ENCODE results near the gene PCDHGA11.
"Not testable (repeated sequence)": the region's sequence is repeated elsewhere in the genome, so short reads cannot be mapped to it uniquely, and the experiment has no call there.

The PCDHGA11 gene

DNA sequence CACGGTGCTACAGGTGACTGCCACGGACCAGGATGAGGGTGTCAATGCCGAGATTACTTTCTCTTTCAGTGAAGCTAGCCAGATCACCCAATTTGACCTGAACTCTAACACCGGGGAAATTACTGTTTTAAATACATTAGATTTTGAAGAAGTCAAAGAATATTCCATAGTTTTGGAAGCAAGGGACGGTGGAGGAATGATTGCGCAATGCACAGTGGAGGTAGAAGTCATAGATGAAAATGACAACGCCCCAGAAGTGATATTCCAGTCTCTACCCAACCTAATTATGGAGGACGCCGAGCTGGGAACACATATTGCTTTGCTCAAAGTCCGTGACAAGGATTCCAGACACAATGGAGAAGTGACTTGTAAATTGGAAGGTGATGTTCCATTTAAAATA lies 32.2 kb upstream of the PCDHGA11 start:
- Histone ChIP-seq H3K27me3 (ENCODE audit: low read depth, low read length) (no peaks in the 10 kb centered on the region), H2AFZ (ENCODE audit: low read depth, low read length) (no peak overlapping the region), H3K79me2 (ENCODE audit: low read length) (no peaks in the 10 kb centered on the region), H3K9ac (ENCODE audit: low read length) (no peak overlapping the region), H3K36me3 (replicated peaks; ENCODE audit: low read depth, low read length) (no peaks in the 10 kb centered on the region), H3K9me3 (ENCODE audit: insufficient read depth, low read length) (no peaks in the 10 kb centered on the region), H4K20me1 (ENCODE audit: insufficient read depth, low read length) (no peaks in the 10 kb centered on the region), H3K4me3 (ENCODE audit: low read length) (no peak overlapping the region), H3K4me1 (ENCODE audit: low read length) (no peaks in the 10 kb centered on the region), H3K27ac (ENCODE audit: low read length) (no peak overlapping the region), H3K4me2 (ENCODE audit: low read length) (no peak overlapping the region)
- TF ChIP-seq CTCF (IDR thresholded peaks at IDR 0.05; ENCODE audit: low read depth, low read length) (no peak), EZH2phosphoT487 (IDR thresholded peaks at IDR 0.05; ENCODE audit: low read depth) (no peak)

GRCh38 chr5:141389153-141390042 lies 31.5 kb upstream of the PCDHGA11 start:
- no peak overlapping the region for H3K27ac ChIP-seq (ENCODE audit: low read length)
- H4K20me1 ChIP-seq (ENCODE audit: insufficient read depth, low read length) = no peaks in the 10 kb centered on the region
- H3K79me2 ChIP-seq (ENCODE audit: low read length) = no peaks in the 10 kb centered on the region
- no peaks in the 10 kb centered on the region for H3K36me3 ChIP-seq (replicated peaks; ENCODE audit: low read depth, low read length)
- no peaks in the 10 kb centered on the region for H3K4me1 ChIP-seq (ENCODE audit: low read length)
- H2AFZ ChIP-seq (ENCODE audit: low read depth, low read length) = no peak overlapping the region
- H3K4me3 ChIP-seq (ENCODE audit: low read length) = no peak overlapping the region
- no peak for TF ChIP-seq CTCF (IDR thresholded peaks at IDR 0.05; ENCODE audit: low read depth, low read length)
- no peak for TF ChIP-seq EZH2phosphoT487 (IDR thresholded peaks at IDR 0.05; ENCODE audit: low read depth)
- no peak overlapping the region for H3K4me2 ChIP-seq (ENCODE audit: low read length)
- no peaks in the 10 kb centered on the region for H3K9me3 ChIP-seq (ENCODE audit: insufficient read depth, low read length)
- no peaks in the 10 kb centered on the region for H3K27me3 ChIP-seq (ENCODE audit: low read depth, low read length)
- H3K9ac ChIP-seq (ENCODE audit: low read length) = no peak overlapping the region

- no peak within 1 kb of the TSS for H3K27ac ChIP-seq (ENCODE audit: low read length)
- TF ChIP-seq EZH2phosphoT487 (IDR thresholded peaks at IDR 0.05; ENCODE audit: low read depth) (no peak), CTCF (IDR thresholded peaks at IDR 0.05; ENCODE audit: low read depth, low read length) (no peak)
- no peak within 1 kb of the TSS for H3K9ac ChIP-seq (ENCODE audit: low read length)
- no peak within 1 kb of the TSS for H3K4me2 ChIP-seq (ENCODE audit: low read length)
- H3K79me2 ChIP-seq (ENCODE audit: low read length) = no peaks in the 10 kb centered on the region
- H3K27me3 ChIP-seq (ENCODE audit: low read depth, low read length) = no peaks in the 10 kb centered on the region
- H4K20me1 ChIP-seq (ENCODE audit: insufficient read depth, low read length) = no peaks in the 10 kb centered on the region
- H3K36me3 ChIP-seq (replicated peaks; ENCODE audit: low read depth, low read length) = no peaks in the 10 kb centered on the region
- no peaks in the 10 kb centered on the region for H3K9me3 ChIP-seq (ENCODE audit: insufficient read depth, low read length)
- H3K4me3 ChIP-seq (ENCODE audit: low read length) = no peak within 1 kb of the TSS
- no peaks in the 10 kb centered on the region for H3K4me1 ChIP-seq (ENCODE audit: low read length)
- H2AFZ ChIP-seq (ENCODE audit: low read depth, low read length) = no peak within 1 kb of the TSS
These were observed 28.2 kb upstream of the PCDHGA11 start, which contains the start of gene PCDHGA8 for GRCh38 chr5:141392429-141393198. TSS of gene PCDHGA8 (plus strand) at chr5:141392633. CDS start at chr5:141392814, 181 bp downstream.

DNA sequence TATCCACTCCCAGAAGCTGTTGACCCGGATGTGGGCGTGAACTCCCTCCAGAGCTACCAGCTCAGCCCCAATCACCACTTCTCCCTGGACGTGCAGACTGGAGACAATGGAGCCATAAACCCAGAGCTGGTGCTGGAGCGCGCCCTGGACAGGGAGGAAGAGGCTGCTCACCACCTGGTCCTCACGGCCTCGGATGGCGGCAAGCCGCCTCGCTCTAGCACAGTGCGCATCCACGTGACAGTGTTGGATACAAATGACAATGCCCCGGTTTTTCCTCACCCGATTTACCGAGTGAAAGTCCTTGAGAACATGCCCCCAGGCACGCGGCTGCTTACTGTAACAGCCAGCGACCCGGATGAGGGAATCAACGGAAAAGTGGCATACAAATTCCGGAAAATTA lies 27.6 kb upstream of the PCDHGA11 start:
- H3K4me2 ChIP-seq (ENCODE audit: low read length) = no peak overlapping the region
- H3K27me3 ChIP-seq (ENCODE audit: low read depth, low read length) = no peaks in the 10 kb centered on the region
- no peaks in the 10 kb centered on the region for H3K9me3 ChIP-seq (ENCODE audit: insufficient read depth, low read length)
- H3K4me3 ChIP-seq (ENCODE audit: low read length) = no peak overlapping the region
- no peak overlapping the region for H3K9ac ChIP-seq (ENCODE audit: low read length)
- no peak overlapping the region for H3K27ac ChIP-seq (ENCODE audit: low read length)
- TF ChIP-seq CTCF (IDR thresholded peaks at IDR 0.05; ENCODE audit: low read depth, low read length) (no peak), EZH2phosphoT487 (IDR thresholded peaks at IDR 0.05; ENCODE audit: low read depth) (no peak)
- H2AFZ ChIP-seq (ENCODE audit: low read depth, low read length) = no peak overlapping the region
- H3K4me1 ChIP-seq (ENCODE audit: low read length) = no peaks in the 10 kb centered on the region
- no peaks in the 10 kb centered on the region for H3K79me2 ChIP-seq (ENCODE audit: low read length)
- no peaks in the 10 kb centered on the region for H3K36me3 ChIP-seq (replicated peaks; ENCODE audit: low read depth, low read length)
- H4K20me1 ChIP-seq (ENCODE audit: insufficient read depth, low read length) = no peaks in the 10 kb centered on the region

GRCh38 chr5:141394401-141395187 lies 26.3 kb upstream of the PCDHGA11 start:
- not testable (repeated sequence) for H3K9ac ChIP-seq (ENCODE audit: low read length); H3K4me3 ChIP-seq (ENCODE audit: low read length); H3K36me3 ChIP-seq (replicated peaks; ENCODE audit: low read depth, low read length); H3K4me2 ChIP-seq (ENCODE audit: low read length); H4K20me1 ChIP-seq (ENCODE audit: insufficient read depth, low read length); H3K27me3 ChIP-seq (ENCODE audit: low read depth, low read length); H2AFZ ChIP-seq (ENCODE audit: low read depth, low read length); H3K27ac ChIP-seq (ENCODE audit: low read length); H3K9me3 ChIP-seq (ENCODE audit: insufficient read depth, low read length); H3K4me1 ChIP-seq (ENCODE audit: low read length); H3K79me2 ChIP-seq (ENCODE audit: low read length)
